GM12874 (cell line): ENCODE data around the gene POU3F2.

Experiments
- TF ChIP-seq, protein P1 (sequence below): IDR thresholded peaks from 2 replicates; pipeline ENCODE4 v1.5.1; 2011; ENCODE audit warnings: low read depth, mild to moderate bottlenecking, control low read depth, low read length, moderate library complexity; ENCODE audit not compliant: insufficient read depth

Gene POU3F2

DNA sequence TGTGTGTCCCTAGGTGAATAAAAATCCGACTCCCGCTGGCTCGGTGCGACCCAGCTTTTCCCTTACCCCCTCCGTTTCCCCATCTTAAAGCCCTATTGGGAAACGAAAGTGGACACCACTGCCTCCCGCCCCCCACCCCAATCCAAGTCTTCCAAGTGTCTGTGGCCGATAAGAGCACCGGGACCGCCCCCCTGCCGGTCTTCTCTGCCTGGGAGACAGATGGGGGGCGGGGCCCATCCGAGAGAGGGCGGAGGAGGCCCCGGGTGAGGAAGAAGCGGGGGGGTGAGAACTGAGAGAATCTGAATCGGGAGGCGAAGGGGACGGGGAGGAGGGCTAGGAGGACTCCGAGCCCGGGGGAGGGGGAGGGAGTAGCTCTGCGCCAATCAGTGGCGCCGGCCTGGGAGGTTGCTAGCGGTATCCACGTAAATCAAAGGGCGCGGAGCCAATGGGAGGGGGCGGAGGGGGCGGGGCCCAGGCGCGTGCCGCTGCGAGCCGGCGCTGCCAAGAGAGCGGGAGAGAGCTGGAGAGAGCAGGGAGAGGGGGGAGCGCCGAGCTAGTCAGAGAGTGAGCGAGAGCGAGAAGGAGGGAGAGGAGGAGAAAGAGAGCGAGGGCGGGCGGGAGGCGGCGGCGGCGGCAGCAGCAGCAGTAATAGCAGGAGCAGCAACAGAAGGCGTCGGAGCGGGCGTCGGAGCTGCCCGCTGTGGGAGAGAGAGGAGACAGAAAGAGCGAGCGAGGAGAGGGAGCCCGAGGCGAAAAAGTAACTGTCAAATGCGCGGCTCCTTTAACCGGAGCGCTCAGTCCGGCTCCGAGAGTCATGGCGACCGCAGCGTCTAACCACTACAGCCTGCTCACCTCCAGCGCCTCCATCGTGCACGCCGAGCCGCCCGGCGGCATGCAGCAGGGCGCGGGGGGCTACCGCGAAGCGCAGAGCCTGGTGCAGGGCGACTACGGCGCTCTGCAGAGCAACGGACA lies at the start of gene POU3F2:
TSS of gene POU3F2 (plus strand) at position 515 of the 972 bp plus-strand sequence. CDS start at position 815, 300 bp downstream.
- TF ChIP-seq, protein P1, sequence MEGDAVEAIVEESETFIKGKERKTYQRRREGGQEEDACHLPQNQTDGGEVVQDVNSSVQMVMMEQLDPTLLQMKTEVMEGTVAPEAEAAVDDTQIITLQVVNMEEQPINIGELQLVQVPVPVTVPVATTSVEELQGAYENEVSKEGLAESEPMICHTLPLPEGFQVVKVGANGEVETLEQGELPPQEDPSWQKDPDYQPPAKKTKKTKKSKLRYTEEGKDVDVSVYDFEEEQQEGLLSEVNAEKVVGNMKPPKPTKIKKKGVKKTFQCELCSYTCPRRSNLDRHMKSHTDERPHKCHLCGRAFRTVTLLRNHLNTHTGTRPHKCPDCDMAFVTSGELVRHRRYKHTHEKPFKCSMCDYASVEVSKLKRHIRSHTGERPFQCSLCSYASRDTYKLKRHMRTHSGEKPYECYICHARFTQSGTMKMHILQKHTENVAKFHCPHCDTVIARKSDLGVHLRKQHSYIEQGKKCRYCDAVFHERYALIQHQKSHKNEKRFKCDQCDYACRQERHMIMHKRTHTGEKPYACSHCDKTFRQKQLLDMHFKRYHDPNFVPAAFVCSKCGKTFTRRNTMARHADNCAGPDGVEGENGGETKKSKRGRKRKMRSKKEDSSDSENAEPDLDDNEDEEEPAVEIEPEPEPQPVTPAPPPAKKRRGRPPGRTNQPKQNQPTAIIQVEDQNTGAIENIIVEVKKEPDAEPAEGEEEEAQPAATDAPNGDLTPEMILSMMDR: no peak

- TF ChIP-seq, protein P1: no peak
Observed at GRCh38 chr6:98787435-98787834, 46.9 kb upstream of the POU3F2 start.

- TF ChIP-seq, protein P1: no peak
Observed at GRCh38 chr6:98787961-98788360, 46.4 kb upstream of the POU3F2 start.

DNA sequence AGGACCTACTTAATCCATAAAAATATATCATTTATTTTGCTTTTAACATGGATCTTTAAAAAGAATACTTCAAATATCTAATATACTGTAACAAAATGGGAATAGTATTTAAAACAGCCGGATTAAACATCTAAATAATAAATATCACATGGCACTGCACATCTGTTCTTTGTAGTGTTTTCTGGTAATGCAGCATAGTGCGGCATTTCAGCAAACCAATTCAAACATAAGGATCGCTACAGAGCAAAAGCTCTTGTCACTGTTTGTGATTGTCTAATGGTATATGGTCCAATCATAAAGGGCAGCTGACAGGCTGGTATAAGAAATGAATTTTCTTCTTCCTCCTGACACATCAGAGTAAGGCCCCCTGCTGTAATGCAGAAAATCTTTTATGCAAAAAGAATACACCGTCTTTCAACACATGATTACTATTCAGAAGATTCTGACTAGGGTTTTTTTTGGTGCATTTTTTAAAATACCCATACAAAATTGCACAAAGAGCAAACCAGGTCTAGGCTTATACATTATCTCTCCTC lies 40.0 kb upstream of the POU3F2 start:
- TF ChIP-seq, protein P1: no peak

DNA sequence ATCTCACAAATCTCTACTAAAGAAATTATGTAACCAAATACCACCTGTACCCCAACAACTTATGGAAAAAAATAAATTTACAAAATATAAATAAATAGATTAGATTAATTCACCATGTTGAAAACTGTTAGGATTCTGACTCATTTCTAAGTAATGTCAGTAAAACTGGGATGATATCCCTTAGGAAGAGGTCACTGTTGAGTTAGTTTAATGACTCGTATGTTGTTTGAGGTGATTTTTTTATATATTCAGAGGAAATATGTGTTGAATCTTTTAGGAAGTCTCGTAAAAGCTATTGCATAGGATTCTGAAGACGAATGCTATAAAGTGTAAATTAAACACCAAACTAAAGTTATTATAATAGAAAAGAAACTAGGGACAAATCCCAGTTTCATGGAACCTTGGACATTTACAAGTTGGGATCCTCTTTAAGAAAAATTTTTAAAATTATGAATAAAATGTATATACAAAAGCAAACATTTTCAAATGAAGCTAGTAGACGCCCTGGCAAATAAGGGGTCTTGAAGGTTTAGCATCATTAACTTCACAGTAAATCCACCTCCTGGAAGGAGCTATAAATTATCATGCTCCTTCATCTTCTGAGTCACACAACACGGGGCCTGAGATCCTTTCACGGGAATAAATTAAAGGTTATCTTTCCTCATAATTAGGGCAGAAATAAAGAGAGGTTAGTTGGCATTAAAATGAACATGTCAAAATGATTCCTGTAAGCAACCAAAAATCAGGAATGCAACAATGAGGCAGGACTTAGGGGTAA lies 37.0 kb upstream of the POU3F2 start:
- TF ChIP-seq, protein P1: no peak

- TF ChIP-seq, protein P1: no peak
Observed at GRCh38 chr6:98800866-98801265, 33.5 kb upstream of the POU3F2 start.
